GM12865 (cell line): ENCODE measurements around the gene TSPYL4.

Experiments used
- DNase-seq: peaks from one replicate; pipeline ENCODE4 v3.0.0; 2010; ENCODE audit warnings: low read depth
- H3K4me3 ChIP-seq: 2 replicates; pipeline ENCODE4 v1.5.1; 2011; ENCODE audit warnings: mild to moderate bottlenecking, low read depth, low read length, control low read depth
- CTCF ChIP-seq: IDR thresholded peaks from 2 replicates; pipeline ENCODE4 v1.5.1; 2011; ENCODE audit warnings: low read length, control low read depth, low read depth, inconsistent platforms; ENCODE audit not compliant: insufficient read depth; ENCODE audit errors: missing control alignments

TSPYL4 gene

DNA sequence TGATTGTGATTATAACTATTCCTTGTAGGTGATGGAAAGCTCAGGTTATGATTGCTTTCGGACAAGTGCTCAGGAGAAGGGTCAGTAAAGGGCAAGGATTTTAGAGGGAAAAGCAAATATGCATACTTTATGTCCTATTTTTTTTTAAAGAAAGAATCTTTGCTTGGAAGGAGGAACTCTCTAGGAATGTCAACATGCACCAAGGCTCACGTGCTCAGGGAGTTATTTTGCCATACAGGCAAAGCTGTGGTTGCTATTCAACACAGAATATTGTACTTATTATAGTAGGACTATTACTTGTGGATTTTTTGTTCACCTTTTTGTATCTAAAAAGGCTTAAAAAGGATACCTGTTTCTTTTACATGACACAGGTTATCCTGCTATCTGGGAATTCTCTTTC lies 28.8 kb upstream of the TSPYL4 start:
- H3K4me3 ChIP-seq = no peak overlapping the region
- TF ChIP-seq CTCF = no peak
- DNase-seq = no peak

DNA sequence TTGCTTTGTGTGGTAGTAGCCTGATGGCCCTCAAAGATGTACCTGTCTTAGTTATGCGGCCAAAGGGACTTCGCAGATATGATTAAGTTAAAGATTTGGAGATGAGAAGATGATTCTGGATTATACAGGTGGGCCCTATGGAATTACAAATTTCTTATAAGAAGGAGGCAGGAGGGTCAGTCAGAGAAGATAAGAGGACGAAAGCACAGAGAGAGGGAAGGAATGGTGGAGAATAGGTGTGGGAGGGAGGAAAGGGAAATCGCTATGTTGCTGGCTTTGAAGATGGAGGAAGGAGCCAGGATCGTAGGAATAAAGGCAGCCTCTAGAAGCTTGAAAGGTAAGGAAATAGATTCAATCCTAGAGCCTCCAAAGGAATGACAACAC lies 27.1 kb upstream of the TSPYL4 start:
- TF ChIP-seq CTCF = no peak
- H3K4me3 ChIP-seq = peak overlapping the region; percentile 77
- DNase-seq = no peak

GRCh38 chr6:116280161-116280932 lies 26.5 kb upstream of the TSPYL4 start:
- TF ChIP-seq CTCF = no peak
- peak; percentile 24 for DNase-seq

GRCh38 chr6:116279232-116280160 lies 25.6 kb upstream of the TSPYL4 start, which contains the start of gene TSPYL1:
TSS of gene TSPYL1 (minus strand) at chr6:116279930. CDS start at chr6:116279830, 100 bp downstream.
- peak; percentile 6 for TF ChIP-seq CTCF
- H3K4me3 ChIP-seq = peak within 1 kb of the TSS; percentile 77
- peak; percentile 97 for DNase-seq

More at GRCh38 chr6:116280161-116280932, 26.5 kb upstream of the TSPYL4 start:
- peak overlapping the region; percentile 77 for H3K4me3 ChIP-seq

- peak overlapping the region; percentile 77 for H3K4me3 ChIP-seq
- DNase-seq = peak; percentile 36
- TF ChIP-seq CTCF = no peak
Measured at GRCh38 chr6:116278854-116279231, 25.0 kb upstream of the TSPYL4 start.

DNA sequence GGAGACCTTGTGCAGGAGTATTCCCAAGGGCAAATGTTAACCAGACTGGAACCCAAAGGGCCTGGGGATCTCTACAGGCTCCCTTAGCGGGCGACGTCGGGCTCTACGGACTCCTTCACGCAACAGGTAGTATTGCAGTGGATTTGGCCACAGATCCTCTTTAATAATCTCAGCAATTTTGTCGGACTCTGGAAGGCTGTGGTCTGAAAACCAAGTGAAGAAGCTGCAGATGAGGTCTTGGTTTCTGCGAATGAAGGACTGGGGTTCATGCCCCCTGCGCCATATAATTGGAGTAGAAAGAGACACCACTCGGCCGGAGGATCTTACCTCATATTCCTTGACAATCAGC lies 24.6 kb upstream of the TSPYL4 start:
- TF ChIP-seq CTCF = no peak
- no peak for DNase-seq
- peak overlapping the region; percentile 77 for H3K4me3 ChIP-seq

GRCh38 chr6:116277124-116277523 lies 23.2 kb upstream of the TSPYL4 start:
- no peak for DNase-seq
- H3K4me3 ChIP-seq = peak overlapping the region; percentile 77
- no peak for TF ChIP-seq CTCF
